Subcutaneous adipose tissue (tissue), 4 donors: ENCODE results near the gene FGF19. TPM values are rescaled to one million over a fixed set of nuclear protein-coding genes. Genes with fewer than 3 reads are reported as not detected.

ENCODE experiments used
- CTCF ChIP-seq: fragments of 450-650 bp; IDR thresholded peaks from one replicate; pipeline ENCODE4 v1.5.1; 2016; ENCODE audit warnings: low read depth, mild to moderate bottlenecking, control low read depth, antibody characterized with exemption, moderate library complexity
- total RNA-seq, 4 donors: library from RNA; depleted of rRNA; stranded (reverse); fragments of >200 nt; gene quantifications; one replicate each; pipeline ENCODE4 v1.1.0, GENCODE V29; 2016

The FGF19 gene
- total RNA-seq, 4 donors from 2014 or later: not detected

DNA sequence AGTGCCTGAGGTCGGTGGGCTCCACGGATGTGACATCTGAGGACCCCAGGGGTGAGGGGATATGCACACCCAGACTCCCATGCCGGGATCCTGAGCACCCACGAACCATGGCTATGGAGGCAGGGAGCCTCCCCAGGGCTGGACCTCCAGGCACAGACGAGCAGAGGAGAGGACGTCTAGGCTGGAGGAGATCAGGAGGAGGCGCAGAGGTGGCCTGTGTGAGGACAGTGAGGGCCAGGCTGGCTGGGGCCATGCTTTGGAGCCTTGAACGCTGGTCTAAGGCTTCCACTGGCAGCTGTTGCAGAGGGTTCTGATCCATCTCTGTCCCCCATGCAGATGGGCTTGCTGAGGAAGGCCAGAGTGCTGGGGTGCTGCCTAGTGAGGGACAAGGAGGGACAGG lies 42.3 kb upstream of the FGF19 start:
- no peak for TF ChIP-seq CTCF

DNA sequence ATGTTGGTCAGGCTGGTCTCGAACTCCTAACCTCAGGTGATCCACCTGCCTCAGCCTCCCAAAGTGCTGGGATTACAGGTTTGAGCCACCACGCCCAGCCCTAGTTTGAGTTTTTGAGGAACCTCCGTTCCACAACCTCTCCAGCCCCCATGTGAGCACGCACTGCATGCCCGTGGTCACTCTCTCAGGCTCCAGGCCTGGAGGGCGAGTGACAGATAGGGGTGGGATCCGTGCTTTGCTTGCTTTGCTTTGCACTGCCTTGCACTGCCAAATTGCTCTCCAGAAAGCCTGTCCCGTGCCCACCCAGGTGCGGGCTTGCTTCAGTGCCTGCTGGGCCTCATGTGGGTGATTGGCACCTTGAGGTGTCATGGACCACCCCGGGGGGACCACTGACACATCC lies 41.4 kb upstream of the FGF19 start:
- no peak for TF ChIP-seq CTCF

DNA sequence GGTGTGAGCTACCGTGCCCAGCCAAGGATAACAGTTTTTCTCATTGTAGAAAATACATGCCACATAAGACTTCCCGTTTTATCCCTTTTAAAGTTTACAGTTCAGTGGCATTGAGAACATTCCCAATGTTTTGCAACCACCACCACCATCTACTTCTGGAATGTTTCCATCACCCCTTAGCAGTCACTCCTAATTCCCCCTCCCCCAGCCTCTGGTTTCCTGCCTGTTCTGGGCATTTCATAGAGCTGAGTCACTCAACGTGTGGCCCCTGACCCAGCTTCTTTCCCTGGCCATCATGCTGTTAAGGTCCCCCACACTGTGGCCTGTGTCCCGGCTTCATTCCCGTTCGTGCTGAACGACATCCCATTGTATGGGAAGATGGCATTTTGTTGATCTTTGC lies 40.6 kb upstream of the FGF19 start:
- TF ChIP-seq CTCF: no peak

GRCh38 chr11:69734841-69735240 lies 31.0 kb upstream of the FGF19 start:
- TF ChIP-seq CTCF: no peak

DNA sequence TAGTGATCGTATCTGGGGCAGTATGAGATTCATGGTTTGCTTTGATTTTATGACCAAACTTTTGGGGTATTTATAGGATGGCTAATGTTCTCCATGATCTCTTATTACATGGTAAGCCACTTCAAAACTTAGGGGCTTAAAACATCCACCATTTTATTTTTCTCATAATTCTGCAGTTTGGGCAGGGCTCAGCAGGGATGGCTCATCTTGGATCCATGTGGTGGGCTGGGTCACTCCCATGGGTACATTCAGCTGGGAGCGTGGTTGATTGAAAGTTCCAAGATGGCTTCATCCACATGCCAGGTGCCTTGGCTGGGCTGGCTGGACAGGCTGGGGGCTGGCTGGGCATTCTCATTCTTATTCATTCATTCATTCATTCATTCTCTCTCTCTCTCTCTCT lies 30.5 kb upstream of the FGF19 start:
- no peak for TF ChIP-seq CTCF

DNA sequence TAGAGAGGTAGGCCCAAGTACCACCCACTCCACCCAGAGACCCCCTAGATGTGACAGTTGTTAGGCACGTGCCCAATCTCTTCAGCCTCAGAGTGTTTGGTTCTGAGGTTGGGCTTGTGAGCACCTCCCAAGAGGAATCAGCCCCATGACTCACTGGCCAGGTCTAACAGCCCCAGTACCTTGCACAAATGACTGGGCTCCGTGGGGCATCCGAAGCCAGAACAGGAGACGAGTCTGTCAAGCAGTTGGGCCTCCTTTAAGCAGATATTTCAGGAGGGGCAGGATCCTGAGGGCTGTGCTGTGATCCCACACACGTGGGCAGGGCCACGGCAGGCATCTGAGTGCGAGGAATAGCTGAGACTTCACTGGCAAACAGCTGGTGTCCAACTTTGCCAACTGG lies 29.1 kb upstream of the FGF19 start:
- TF ChIP-seq CTCF: no peak

DNA sequence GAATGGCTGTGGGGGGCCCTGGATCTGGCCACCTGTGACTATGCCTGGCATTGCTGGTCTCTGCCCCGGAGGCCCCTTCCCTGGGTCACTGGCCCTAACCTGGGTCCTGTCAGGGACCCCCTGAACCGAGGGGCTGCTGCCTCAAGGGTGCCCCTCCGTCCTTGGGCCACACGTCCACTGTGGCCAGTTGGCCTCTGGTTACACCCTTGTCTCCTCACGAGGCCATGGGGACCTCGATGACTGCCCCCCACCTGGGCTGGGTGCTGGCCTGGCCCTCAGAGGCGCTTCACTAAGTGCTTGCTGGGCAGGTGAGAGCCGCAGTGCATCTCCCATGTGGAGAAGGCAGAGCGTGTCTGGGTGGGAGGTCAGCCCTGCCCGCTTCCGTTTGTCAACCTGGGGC lies 27.3 kb upstream of the FGF19 start:
- no peak for TF ChIP-seq CTCF

DNA sequence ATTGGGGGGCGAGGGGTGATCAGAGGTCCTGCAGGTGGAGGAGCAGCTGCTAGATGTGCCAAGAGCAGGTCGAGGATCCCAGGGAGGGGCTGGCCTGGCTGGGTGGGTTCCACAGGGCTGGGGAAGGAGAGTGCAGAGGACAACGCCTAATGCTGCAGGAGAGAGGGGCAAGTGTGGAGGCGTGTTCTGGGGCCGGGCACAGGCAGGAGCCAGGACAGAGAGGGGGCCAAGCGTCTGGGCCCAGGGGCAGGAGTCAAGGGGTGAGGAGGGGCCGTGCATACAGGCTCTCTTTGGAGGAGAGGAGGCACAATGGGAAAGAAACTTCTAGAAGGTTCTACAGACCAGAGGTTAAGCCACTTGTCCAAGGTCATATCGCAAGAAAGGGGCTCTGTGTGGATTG lies 26.7 kb upstream of the FGF19 start:
- TF ChIP-seq CTCF: no peak
